GM21515 (cell line): ENCODE results near the gene UQCR10.
A peak's percentile ranks its signal among the peaks of the same experiment; 100 is the strongest.

Source experiments
- ATAC-seq: cut with Tn5 transposase; IDR thresholded peaks from one replicate; pipeline ENCODE4 v1.9.1; 2021; ENCODE audit not compliant: unreplicated experiment

Gene UQCR10

GRCh38 chr22:29758959-29759358 is 8.2 kb upstream of the UQCR10 start:
- no peak for ATAC-seq

GRCh38 chr22:29762263-29762662 is 4.9 kb upstream of the UQCR10 start:
- ATAC-seq, result no peak

GRCh38 chr22:29765905-29766631 is 1.1 kb upstream of the UQCR10 start:
- ATAC-seq, result peak; percentile 18

DNA sequence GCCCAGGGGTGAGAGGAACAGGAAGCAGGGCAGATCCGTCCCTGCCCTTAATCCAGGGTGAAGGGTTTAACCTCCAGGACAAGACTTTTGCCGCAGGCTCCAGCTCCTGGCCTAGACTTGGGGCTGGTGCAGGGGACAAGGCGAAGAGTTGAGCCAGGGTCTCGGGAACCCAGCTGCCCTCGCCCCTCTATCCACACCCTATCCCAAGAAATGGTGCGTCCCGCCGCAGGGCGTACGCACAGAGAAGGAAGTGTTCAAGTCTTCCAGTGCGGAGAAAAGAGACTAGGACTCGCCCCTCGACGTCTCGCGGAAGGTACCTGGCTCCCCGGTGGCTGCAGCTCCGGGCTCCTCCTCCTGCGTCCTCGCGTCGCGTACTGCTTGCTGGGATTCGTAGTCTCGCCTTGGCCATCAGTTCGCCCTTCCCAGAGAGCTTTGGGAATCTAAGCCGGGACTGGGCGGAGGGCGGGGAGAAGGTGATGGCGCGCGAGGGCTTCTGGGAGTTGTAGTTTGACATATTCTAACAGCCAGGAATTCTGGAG is 468 bp upstream of the UQCR10 start, which contains the start of gene ZMAT5:
ZMAT5 (minus strand) TSS at position 376 of the 539 bp plus-strand sequence. CDS start 18,463 bp downstream, outside the sequence.
- ATAC-seq, result peak; percentile 85

DNA sequence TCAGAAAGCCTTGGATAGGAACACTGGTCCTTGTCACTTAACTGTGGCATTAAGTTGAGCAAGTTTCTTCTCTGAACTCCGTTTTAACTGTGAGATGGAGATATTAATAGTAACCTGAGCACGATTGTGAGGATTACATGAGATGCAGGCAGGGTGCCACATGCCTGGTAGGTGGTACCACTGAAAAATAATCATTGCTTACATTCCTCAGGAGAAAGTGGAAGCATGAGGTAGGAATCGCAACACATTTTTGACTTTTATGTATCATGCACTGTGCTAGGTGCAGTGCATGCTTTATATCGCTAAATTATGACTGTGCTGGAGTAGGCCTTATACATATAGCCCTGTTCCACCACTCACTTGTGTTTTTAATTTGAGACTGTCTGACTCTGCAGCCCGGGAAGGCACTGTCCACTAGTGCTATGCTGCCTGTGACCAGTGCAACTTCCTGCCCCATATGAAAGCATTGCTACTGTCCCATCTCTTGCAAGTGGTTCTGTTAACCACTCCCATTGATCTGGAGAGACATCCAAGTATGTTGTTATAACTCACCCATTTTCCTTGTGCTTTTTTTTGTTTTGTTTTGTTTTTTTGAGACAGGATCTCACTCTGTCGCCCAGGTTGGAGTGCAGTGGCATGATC is 1.0 kb downstream of the UQCR10 start:
- ATAC-seq, result no peak

GRCh38 chr22:29769723-29770321 is 2.7 kb downstream of the UQCR10 start:
- ATAC-seq, result no peak

GRCh38 chr22:29772170-29772641 is 5.0 kb downstream of the UQCR10 start:
- no peak for ATAC-seq

DNA sequence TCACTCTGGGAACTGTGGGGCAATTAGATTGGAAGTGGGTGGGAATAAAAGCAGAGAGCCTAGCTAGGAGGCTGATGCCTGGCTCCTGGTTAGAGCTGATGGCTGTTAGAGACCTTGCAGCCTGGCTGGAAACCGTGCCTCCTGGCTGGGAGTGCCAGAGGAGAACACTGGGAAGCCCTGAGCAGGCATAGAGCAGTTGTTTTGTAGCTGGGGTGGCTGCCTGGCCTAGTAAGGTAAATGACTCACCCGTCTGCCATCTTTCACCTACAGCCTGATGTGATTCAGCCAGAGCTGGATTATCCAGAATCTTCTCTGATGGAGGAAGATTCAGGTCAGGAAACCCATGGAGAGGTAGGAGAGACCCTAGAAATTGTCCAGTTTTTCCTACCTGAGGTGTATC is 6.1 kb downstream of the UQCR10 start:
- no peak for ATAC-seq

- no peak for ATAC-seq
Measured at GRCh38 chr22:29780220-29780619, 13.1 kb downstream of the UQCR10 start.

DNA sequence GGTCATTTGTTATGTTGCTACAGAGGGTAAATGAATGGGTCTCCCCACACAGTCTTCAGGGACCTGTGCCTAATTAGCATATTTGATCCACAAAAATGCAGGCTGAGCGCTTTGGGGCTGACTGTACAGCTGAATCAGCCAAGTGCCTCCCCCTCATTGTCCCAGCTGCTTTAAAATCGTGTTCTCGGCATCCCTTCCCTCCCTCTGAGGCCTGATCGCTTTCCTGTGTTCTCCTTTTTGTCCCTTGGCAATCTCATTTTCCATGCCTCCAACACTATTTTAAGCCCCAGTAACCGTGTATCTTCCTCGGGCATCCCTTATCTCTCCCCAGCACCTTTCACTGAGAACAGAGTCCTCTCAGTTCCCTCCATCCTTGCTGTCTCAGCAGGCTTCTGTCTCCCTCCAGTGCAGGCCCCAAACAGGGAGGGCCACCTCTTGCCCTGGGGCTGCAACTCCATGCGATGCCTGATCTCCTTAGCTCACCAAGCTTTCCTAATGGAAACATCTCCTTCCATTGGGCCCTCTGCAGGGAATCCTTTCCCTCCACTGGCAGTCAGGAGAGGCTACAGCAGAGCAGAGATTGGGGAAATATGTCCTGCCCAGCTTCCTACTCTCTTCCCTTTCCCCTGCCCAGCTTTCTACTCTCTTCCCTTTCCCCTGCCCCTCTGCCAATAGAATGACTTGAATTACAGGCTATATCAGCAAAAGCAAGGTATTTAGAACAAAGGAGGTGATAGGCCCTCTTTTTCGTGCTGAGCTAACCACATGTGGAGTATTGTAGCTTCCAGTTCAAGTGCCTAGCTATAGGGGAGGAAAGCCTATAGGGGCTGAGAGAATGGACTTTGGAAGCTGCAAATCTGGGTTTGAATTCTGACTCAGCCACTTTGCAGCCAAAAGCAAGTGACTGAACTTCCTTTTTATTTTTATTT is 13.8 kb downstream of the UQCR10 start:
- ATAC-seq, result no peak

DNA sequence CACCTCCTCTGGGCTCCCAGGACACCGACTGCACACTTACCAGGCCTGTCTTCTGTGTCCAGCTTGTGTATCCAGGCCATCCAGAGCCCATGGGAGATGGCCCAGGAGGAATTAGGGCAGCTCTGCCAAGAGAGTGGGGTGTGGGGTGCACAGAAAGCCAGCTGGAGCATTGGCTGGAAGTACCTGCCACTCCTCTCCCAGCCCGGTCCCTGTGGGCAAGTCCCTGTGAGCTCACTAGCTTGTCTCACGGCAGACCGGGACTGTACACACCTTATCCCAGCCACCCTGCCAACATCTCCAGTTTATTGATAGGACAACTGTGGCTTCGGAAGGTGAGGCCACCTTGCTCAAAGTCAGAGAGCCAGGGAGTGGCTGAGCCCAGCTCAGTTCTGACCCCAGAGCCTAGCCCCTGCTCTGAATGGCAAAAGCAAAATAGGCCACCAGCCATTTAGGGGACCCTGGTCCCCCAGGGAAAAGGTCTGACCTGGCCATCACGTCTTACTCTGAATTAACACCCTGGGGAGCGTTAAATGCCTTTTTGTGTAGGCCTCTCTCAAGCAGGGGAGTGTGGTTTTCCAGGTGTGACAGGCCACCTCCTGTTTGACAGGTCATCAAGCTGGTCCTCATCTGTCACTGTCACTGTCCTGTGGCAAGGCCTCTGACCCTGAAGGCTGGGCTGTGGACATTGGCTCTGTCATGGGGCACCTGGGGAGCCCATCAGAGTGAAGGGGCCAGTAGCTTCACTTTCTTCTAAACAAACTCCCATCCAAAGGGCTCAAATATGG is 15.1 kb downstream of the UQCR10 start:
- no peak for ATAC-seq

DNA sequence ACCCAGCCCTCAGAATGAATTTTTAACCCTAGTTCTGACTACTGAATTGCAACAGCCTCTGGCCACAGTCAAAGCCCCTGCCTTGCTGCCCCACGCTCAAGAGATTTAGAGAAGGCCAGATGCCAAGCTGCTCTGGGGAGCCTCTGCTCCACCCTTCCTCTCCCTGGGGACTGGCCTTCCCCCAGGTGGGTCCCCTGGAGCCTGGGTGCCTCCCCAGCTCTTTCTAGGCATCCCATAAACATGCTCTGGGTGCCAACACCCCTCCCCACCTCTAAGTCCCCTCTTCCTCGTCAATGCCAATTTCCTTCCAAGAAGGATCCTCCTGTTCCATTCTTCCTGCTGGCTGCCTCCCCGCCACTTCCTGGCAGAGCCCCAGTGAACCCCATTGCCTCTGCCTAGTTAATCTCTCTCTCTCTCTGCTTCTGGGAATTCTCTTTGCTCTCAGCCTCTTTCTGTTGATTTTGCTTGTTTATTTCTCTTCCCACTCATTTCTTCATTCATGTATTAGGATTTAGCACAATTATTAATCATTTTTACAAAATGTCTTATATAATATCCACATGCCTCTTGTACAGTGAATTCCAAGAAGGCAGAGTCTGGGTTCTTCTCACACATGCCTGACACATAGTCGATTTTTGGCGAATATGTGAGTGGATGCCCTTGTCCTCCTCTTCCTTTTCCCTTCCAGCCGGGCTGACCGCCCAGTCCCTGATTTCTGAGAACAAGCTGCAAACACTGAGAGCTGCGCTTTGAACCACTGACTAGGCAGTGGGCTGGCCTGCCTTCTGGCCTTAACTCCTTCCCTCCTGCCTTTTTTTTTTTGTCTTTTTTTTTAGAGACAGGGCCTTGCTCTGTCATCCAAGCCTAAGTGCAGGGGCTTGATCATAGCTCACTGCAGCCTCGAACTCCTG is 17.5 kb downstream of the UQCR10 start:
- no peak for ATAC-seq

GRCh38 chr22:29786031-29786430 is 18.9 kb downstream of the UQCR10 start:
- ATAC-seq, result no peak

DNA sequence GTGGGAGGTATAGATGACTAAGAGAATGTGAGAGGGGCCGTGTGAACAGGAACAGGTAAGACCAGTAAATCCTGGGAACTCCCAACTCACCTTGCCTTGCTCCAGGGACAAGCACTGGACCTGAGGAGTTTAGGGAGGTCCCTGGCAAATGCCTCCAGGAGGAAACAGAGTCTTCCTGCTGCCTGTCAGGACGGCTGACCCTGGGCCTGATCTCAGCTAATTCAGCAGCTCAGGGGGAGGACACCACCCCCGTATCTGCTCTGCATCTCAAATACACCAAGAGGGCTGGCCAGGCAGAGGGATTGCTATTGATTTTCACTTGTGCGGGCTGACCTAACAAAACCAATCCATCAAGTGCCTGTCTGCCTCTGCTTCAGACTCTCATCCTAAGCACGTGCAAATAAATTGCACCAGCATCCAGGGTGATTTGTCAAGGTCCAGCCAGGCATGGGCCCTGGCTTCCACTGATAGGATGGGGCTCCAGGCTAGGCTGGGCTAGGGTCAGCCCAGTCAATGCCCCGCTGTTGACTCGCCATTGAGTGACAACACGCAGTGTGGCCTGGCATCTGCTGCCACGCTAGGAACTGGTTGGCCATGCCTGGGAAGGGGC is 20.3 kb downstream of the UQCR10 start:
- ATAC-seq, result no peak

DNA sequence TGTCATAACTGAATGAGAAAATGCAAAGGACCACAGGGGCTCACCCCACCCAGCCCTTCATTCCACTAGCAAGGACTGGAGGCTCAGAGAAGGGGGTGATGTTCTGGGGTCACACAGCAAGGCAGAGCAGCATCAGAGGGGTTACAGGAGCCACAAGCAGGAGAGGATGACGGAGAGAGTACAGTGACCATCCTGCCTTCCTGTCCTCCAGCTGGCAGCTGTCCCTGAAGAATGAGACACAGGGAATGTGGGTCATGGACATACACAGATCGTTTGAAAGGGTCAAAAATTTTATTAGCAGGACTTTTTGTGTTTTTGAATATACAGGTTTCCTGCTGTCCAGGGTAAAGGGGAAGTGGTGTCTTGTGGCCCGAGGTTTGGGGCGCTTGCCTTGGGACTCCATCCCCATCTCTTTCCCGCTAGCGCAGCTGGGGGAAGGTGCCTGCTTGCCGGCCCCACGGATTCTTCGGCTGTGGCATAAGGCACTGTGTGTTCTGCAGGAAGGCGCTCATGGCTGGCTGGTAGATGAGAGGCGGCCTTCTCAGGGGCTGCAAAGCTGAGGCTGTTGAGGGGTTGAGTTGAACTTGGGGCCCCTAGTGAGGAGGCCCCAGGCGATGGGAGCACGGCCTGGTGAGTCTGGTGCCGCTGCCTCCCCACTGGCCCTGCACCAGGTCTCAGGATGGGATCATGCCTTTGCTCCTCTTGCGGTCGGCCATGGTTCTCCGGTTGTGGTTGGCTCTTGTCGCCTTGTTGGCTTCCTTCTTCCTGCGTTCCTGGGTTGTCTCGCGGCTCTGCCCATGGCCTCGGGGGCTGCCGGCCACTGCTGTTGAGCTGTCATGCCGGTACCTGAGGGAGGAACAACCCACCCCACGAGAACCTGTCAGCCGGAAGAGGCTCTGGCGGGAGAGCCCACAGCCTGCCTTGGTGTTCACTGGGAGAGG is 21.4 kb downstream of the UQCR10 start:
- ATAC-seq, result no peak

- no peak for ATAC-seq
Measured at GRCh38 chr22:29790061-29790460, 22.9 kb downstream of the UQCR10 start.

GRCh38 chr22:29793396-29793795 is 26.2 kb downstream of the UQCR10 start:
- ATAC-seq, result no peak
